IMR-90 (cell line): ENCODE results near the gene STK10. TPM values are rescaled to one million over a fixed set of nuclear protein-coding genes. Genes with fewer than 3 reads are reported as not detected.

Source experiments
- ATAC-seq: fragments of 200-7000 bp; cut with Tn5 transposase; 2 replicates; pipeline ENCODE4 v1.9.1; 2020; ENCODE audit warnings: low read depth, mild to moderate bottlenecking, moderate library complexity
- BruUV-seq: library from RNA; stranded (reverse); fragments of 400-500 nt; replicated peaks from 2 replicates; lab custom pipeline; 2021; lab: Mats Ljungman, UMichigan
- CTCF ChIA-PET: fragments of 300-600 bp; formaldehyde crosslinking; extraction: SDS; loops from one replicate; lab custom pipeline; 2021; ENCODE audit warnings: antibody characterized with exemption; lab: Yijun Ruan, JAX
- POLR2A ChIA-PET: fragments of 300-600 bp; sonication (Branson Sonifier 250); formaldehyde crosslinking; loops from one replicate; lab custom pipeline; 2022; ENCODE audit warnings: antibody characterized with exemption; ENCODE audit not compliant: unreplicated experiment; lab: Charles Lee
- DNase-seq: peaks from one replicate; pipeline ENCODE4 v3.0.0; 2013
- H2AFZ ChIP-seq: replicated peaks from 2 replicates; pipeline ENCODE3; 2013; ENCODE audit warnings: low read length, mild to moderate bottlenecking; ENCODE audit not compliant: poor library complexity
- H2AK5ac ChIP-seq: 2 replicates; pipeline ENCODE4 v1.6.1; 2013; ENCODE audit warnings: low read depth, low read length, inconsistent platforms
- H2AK9ac ChIP-seq: replicated peaks from 2 replicates; pipeline ENCODE3; 2013; ENCODE audit warnings: mild to moderate bottlenecking, low read depth, low read length, moderate library complexity; ENCODE audit not compliant: poor library complexity
- H2BK120ac ChIP-seq: 2 replicates; pipeline ENCODE4 v1.6.1; 2013; ENCODE audit warnings: low read depth, low read length, inconsistent platforms
- H2BK15ac ChIP-seq: 3 replicates; pipeline ENCODE4 v1.6.1; 2013; ENCODE audit warnings: low read depth, low read length, inconsistent platforms
- H2BK20ac ChIP-seq: 2 replicates; pipeline ENCODE4 v1.6.1; 2013; ENCODE audit warnings: low read depth, mild to moderate bottlenecking, inconsistent platforms, low read length, moderate library complexity
- H2BK5ac ChIP-seq: 2 replicates; pipeline ENCODE4 v1.6.1; 2013; ENCODE audit warnings: mild to moderate bottlenecking, low read depth, low read length, inconsistent platforms; ENCODE audit not compliant: poor library complexity, severe bottlenecking
- H3K14ac ChIP-seq: replicated peaks from 2 replicates; pipeline ENCODE4 v1.6.1; 2013; ENCODE audit warnings: low read depth, low read length, inconsistent platforms
- H3K18ac ChIP-seq: 2 replicates; pipeline ENCODE4 v1.6.1; 2013; ENCODE audit warnings: low read depth, low read length, control low read depth
- H3K23ac ChIP-seq: 2 replicates; pipeline ENCODE4 v1.6.1; 2013; ENCODE audit warnings: low read depth, low read length, inconsistent platforms
- H3K27ac ChIP-seq: 2 replicates; pipeline ENCODE4 v1.5.1; 2013; ENCODE audit warnings: mild to moderate bottlenecking, control low read depth, low read length; ENCODE audit not compliant: insufficient read depth
- H3K27me3 ChIP-seq: 2 replicates; pipeline ENCODE4 v1.6.1; 2013; ENCODE audit warnings: low read length; ENCODE audit not compliant: control insufficient read depth, insufficient read depth
- H3K36me3 ChIP-seq: 2 replicates; pipeline ENCODE4 v1.6.1; 2013; ENCODE audit warnings: low read length, mixed read lengths; ENCODE audit not compliant: control insufficient read depth, insufficient read depth
- H3K4ac ChIP-seq: 2 replicates; pipeline ENCODE4 v1.6.1; 2013; ENCODE audit warnings: low read depth, low read length, inconsistent platforms
- H3K4me1 ChIP-seq: 2 replicates; pipeline ENCODE4 v1.6.1; 2013; ENCODE audit warnings: low read length, mixed read lengths; ENCODE audit not compliant: control insufficient read depth, insufficient read depth
- H3K4me2 ChIP-seq: 2 replicates; pipeline ENCODE4 v1.6.1; 2013; ENCODE audit warnings: low read depth, mild to moderate bottlenecking, control low read depth, low read length, moderate library complexity
- H3K4me3 ChIP-seq: 2 replicates; pipeline ENCODE4 v1.5.1; 2013; ENCODE audit warnings: low read depth, mild to moderate bottlenecking, control low read depth, low read length, moderate library complexity; ENCODE audit not compliant: insufficient read depth
- H3K56ac ChIP-seq: 2 replicates; pipeline ENCODE4 v1.6.1; 2013; ENCODE audit warnings: low read length, inconsistent platforms; ENCODE audit not compliant: insufficient read depth; ENCODE audit errors: extremely low read depth
- H3K79me1 ChIP-seq, 2 experiments: 2 replicates each; pipeline ENCODE4 v1.6.1; 2013; ENCODE audit warnings: low read length in 2 of 2, inconsistent platforms in 1 of 2, low read depth in 1 of 2
- H3K9ac ChIP-seq: 2 replicates; pipeline ENCODE4 v1.6.1; 2013; ENCODE audit warnings: low read depth, low read length, control low read depth
- H3K9me1 ChIP-seq: 2 replicates; pipeline ENCODE4 v1.6.1; 2013; ENCODE audit warnings: low read length, inconsistent platforms; ENCODE audit not compliant: insufficient read depth
- H3K9me3 ChIP-seq: 2 replicates; pipeline ENCODE4 v1.6.1; 2013; ENCODE audit warnings: low read length; ENCODE audit not compliant: control insufficient read depth, insufficient read depth
- H4K20me1 ChIP-seq: 2 replicates; pipeline ENCODE4 v1.6.1; 2013; ENCODE audit warnings: low read length, inconsistent platforms; ENCODE audit not compliant: insufficient read depth
- H4K5ac ChIP-seq: 2 replicates; pipeline ENCODE4 v1.6.1; 2013; ENCODE audit warnings: mild to moderate bottlenecking, low read depth, low read length, control low read depth
- H4K8ac ChIP-seq, 2 experiments: 2 replicates each; pipeline ENCODE4 v1.6.1; 2013; ENCODE audit warnings: low read depth in 2 of 2, low read length in 2 of 2, control low read depth in 1 of 2, inconsistent platforms in 1 of 2
- H4K91ac ChIP-seq: 2 replicates; pipeline ENCODE4 v1.6.1; 2013; ENCODE audit warnings: low read depth, low read length, inconsistent platforms; ENCODE audit not compliant: insufficient read depth
- CEBPB ChIP-seq: IDR thresholded peaks from 2 replicates; pipeline ENCODE4 v1.6.1; 2012; ENCODE audit warnings: low read depth, low read length, improper control_type of control experiment
- CHD1 ChIP-seq: IDR thresholded peaks from 2 replicates; pipeline ENCODE4 v1.6.1; 2012; ENCODE audit warnings: low read depth, low read length, improper control_type of control experiment
- MAFK ChIP-seq: IDR thresholded peaks from 2 replicates; pipeline ENCODE4 v1.6.1; 2012; ENCODE audit warnings: low read depth, low read length, improper control_type of control experiment
- MAZ ChIP-seq: IDR thresholded peaks from 2 replicates; pipeline ENCODE4 v1.6.1; 2012; ENCODE audit warnings: low read depth, mild to moderate bottlenecking, low read length, improper control_type of control experiment, moderate library complexity, borderline replicate concordance
- MXI1 ChIP-seq: IDR thresholded peaks from 2 replicates; pipeline ENCODE4 v1.6.1; 2012; ENCODE audit warnings: low read depth, mild to moderate bottlenecking, low read length, moderate library complexity, borderline replicate concordance
- NFE2L2 ChIP-seq: fragments of 150-350 bp; IDR thresholded peaks from 2 replicates; pipeline ENCODE4 v1.6.1; 2016; ENCODE audit warnings: low read depth, mild to moderate bottlenecking, low read length
- RAD21 ChIP-seq: IDR thresholded peaks from 2 replicates; pipeline ENCODE4 v1.6.1; 2012; ENCODE audit warnings: low read length, improper control_type of control experiment
- RCOR1 ChIP-seq: IDR thresholded peaks from 2 replicates; pipeline ENCODE4 v1.6.1; 2012; ENCODE audit warnings: mild to moderate bottlenecking, low read length, improper control_type of control experiment; ENCODE audit not compliant: insufficient replicate concordance
- SMC3 ChIP-seq: fragments of 150-350 bp; IDR thresholded peaks from 2 replicates; pipeline ENCODE4 v1.6.1; 2016; ENCODE audit warnings: low read depth, mild to moderate bottlenecking, antibody characterized with exemption, low read length, moderate library complexity
- WGBS, 2 experiments: methylation state at CpG; one replicate each; pipeline versions ENCODE4 v1.1.5 to v1.1.7; 2013; ENCODE audit warnings: missing lambda C conversion rate in 2 of 2; ENCODE audit not compliant: insufficient read length in 1 of 2; ENCODE audit errors: extremely low coverage in 2 of 2; 5-methylcytosine and 5-hydroxymethylcytosine counted together
- dilution Hi-C: fragments of 300-500 bp; cut with HindIII; formaldehyde crosslinking; loops from one replicate; pipeline ENCODE4 v1.14.3; 2018; ENCODE audit warnings: low sequenced_read_pairs; ENCODE audit not compliant: unreplicated experiment
- in situ Hi-C: fragments of 300-500 bp; cut with MboI; formaldehyde crosslinking; loops from 3 replicates; pipeline ENCODE4 v1.14.3; 2019; ENCODE audit warnings: low sequenced_read_pairs, inconsistent platforms, mixed read lengths
- intact Hi-C: fragments of 100-400 bp; cut with micrococcal nuclease; formaldehyde crosslinking; loops from 2 replicates; pipeline ENCODE4 v1.10.0; 2022
- polyA plus RNA-seq, 3 experiments: library from polyadenylated mRNA; depleted of rRNA; stranded (reverse); fragments of >200 nt; gene quantifications; 2 replicates each; pipeline ENCODE4 v1.2.3, GENCODE V29; 2012; ENCODE audit warnings: low replicate concordance in 1 of 3
- total RNA-seq: library from RNA; depleted of rRNA; stranded (reverse); fragments of >200 nt; gene quantifications from 2 replicates; pipeline ENCODE4 v1.2.3, GENCODE V29; 2012
- TF ChIP-seq, protein P1 (sequence below): conservative IDR thresholded peaks from 2 replicates; pipeline ENCODE4 v1.5.1; 2012; ENCODE audit warnings: mild to moderate bottlenecking, low read depth, low read length, improper control_type of control experiment
- TF ChIP-seq, protein P2 (sequence below): fragments of 150-350 bp; IDR thresholded peaks from 2 replicates; pipeline ENCODE4 v1.6.1; 2016; ENCODE audit warnings: low read depth, mild to moderate bottlenecking, low read length, moderate library complexity, borderline replicate concordance

The STK10 gene
- total and polyA plus RNA-seq, 2 of the 4 experiments (the other 2 are of a cell fraction) = 15.4 to 18.5 TPM

DNA sequence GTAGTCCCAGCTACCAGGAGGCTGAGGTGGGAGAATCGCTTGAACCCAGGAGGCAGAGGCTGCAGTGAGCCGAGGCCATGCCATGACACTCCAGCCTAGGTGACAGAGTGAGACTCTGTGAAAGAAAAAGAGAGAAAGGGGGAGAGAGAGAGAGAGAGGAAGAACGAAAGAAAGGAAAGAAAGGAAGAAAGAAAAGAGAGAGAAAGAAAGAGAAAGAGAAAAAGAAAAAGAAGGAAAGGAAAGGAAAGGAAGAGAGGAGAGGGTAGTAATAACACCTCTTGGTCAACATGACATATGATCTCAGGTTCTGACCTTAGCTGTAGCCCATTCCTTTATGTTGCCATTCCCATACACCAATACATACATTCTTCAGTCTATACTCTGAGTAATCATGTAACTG lies 195.7 kb downstream of the STK10 start:
- Histone ChIP-seq H3K9me1 (peaks cover 2% of the 10 kb centered on the region; the same call in 1 of the 2 replicates), H2BK5ac (no peak overlapping the region), H3K27ac (no peak overlapping the region), H2BK120ac (no peak overlapping the region), H3K18ac (no peak overlapping the region), H3K9me3 (no peaks in the 10 kb centered on the region), H4K5ac (no peak overlapping the region), H2BK20ac (no peak overlapping the region), H3K23ac (no peak overlapping the region), H3K79me1 (peaks cover 26 to 73% of the 10 kb centered on the region in 2 experiments), H4K8ac (no peak overlapping the region), H3K9ac (no peak overlapping the region), H2AK5ac (no peak overlapping the region), H2BK15ac (no peak overlapping the region), H2AK9ac (no peak overlapping the region), H3K56ac (no peak overlapping the region), H3K4me3 (no peak overlapping the region), H2AFZ (no peak overlapping the region), H3K4me1 (peaks cover 5% of the 10 kb centered on the region), H3K27me3 (no peaks in the 10 kb centered on the region), H3K4ac (no peak overlapping the region), H3K4me2 (no peak overlapping the region), H4K20me1 (peaks cover 60% of the 10 kb centered on the region), H4K91ac (no peak overlapping the region), H3K36me3 (peaks cover 1% of the 10 kb centered on the region), H3K14ac (no peak overlapping the region)
- no peak for DNase-seq
- BruUV-seq = no TSS peak
- ChIA-PET POLR2A (no interaction called here), CTCF (no interaction called here)
- dilution Hi-C loops = no loop called here
- TF ChIP-seq NFE2L2 (no peak), SMC3 (no peak), RCOR1 (no peak), CHD1 (no peak), MXI1 (no peak), MAZ (no peak), CEBPB (no peak), MAFK (no peak), RAD21 (no peak)
- TF ChIP-seq, protein P1, sequence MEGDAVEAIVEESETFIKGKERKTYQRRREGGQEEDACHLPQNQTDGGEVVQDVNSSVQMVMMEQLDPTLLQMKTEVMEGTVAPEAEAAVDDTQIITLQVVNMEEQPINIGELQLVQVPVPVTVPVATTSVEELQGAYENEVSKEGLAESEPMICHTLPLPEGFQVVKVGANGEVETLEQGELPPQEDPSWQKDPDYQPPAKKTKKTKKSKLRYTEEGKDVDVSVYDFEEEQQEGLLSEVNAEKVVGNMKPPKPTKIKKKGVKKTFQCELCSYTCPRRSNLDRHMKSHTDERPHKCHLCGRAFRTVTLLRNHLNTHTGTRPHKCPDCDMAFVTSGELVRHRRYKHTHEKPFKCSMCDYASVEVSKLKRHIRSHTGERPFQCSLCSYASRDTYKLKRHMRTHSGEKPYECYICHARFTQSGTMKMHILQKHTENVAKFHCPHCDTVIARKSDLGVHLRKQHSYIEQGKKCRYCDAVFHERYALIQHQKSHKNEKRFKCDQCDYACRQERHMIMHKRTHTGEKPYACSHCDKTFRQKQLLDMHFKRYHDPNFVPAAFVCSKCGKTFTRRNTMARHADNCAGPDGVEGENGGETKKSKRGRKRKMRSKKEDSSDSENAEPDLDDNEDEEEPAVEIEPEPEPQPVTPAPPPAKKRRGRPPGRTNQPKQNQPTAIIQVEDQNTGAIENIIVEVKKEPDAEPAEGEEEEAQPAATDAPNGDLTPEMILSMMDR = no peak
- TF ChIP-seq, protein P2, sequence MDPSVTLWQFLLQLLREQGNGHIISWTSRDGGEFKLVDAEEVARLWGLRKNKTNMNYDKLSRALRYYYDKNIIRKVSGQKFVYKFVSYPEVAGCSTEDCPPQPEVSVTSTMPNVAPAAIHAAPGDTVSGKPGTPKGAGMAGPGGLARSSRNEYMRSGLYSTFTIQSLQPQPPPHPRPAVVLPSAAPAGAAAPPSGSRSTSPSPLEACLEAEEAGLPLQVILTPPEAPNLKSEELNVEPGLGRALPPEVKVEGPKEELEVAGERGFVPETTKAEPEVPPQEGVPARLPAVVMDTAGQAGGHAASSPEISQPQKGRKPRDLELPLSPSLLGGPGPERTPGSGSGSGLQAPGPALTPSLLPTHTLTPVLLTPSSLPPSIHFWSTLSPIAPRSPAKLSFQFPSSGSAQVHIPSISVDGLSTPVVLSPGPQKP = no peak
- no peak for ATAC-seq
- in situ Hi-C loops = no loop called here
- intact Hi-C loops = no loop called here
- 100% methylated on average over 1 of the region's 3 CpGs; no CpG with 5 or more reads in 1 of the 2 experiments for WGBS, 2 experiments
